ENCODE data around the gene TECRL. TPM values are rescaled to one million over a fixed set of nuclear protein-coding genes. Genes with fewer than 3 reads are reported as not detected.

Gene TECRL
- total RNA-seq, 2 experiments from 2014 or later = not detected

GRCh38 chr4:64250488-64250887 is 158.8 kb downstream of the TECRL start:
- ChIA-PET CTCF (no interaction called here), POLR2A (no interaction called here)
- H3K27me3 Mint-ChIP-seq = no peaks in the 10 kb centered on the region
- H3K9me3 Mint-ChIP-seq = peaks cover 17% of the 10 kb centered on the region
- no peaks in the 10 kb centered on the region for H3K36me3 Mint-ChIP-seq (ENCODE audit: low read depth)
- DNase-seq (no peak), ATAC-seq (no peak)
- intact Hi-C loops (cut with micrococcal nuclease) = no loop called here
- no peak overlapping the region for H3K4me3 Mint-ChIP-seq
- H3K4me1 Mint-ChIP-seq (ENCODE audit: low read depth) = no peaks in the 10 kb centered on the region
- TF ChIP-seq, protein P1, sequence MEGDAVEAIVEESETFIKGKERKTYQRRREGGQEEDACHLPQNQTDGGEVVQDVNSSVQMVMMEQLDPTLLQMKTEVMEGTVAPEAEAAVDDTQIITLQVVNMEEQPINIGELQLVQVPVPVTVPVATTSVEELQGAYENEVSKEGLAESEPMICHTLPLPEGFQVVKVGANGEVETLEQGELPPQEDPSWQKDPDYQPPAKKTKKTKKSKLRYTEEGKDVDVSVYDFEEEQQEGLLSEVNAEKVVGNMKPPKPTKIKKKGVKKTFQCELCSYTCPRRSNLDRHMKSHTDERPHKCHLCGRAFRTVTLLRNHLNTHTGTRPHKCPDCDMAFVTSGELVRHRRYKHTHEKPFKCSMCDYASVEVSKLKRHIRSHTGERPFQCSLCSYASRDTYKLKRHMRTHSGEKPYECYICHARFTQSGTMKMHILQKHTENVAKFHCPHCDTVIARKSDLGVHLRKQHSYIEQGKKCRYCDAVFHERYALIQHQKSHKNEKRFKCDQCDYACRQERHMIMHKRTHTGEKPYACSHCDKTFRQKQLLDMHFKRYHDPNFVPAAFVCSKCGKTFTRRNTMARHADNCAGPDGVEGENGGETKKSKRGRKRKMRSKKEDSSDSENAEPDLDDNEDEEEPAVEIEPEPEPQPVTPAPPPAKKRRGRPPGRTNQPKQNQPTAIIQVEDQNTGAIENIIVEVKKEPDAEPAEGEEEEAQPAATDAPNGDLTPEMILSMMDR (IDR thresholded peaks at IDR 0.05) = no peak
- H3K27ac Mint-ChIP-seq = no peak overlapping the region

GRCh38 chr4:64250061-64250460 is 159.2 kb downstream of the TECRL start:
- Mint-ChIP-seq H3K27ac (no peak overlapping the region), H3K9me3 (peaks cover 13% of the 10 kb centered on the region), H3K27me3 (no peaks in the 10 kb centered on the region), H3K4me1 (ENCODE audit: low read depth) (no peaks in the 10 kb centered on the region), H3K36me3 (ENCODE audit: low read depth) (no peaks in the 10 kb centered on the region), H3K4me3 (no peak overlapping the region)
- ChIA-PET CTCF (no interaction called here), POLR2A (no interaction called here)
- DNase-seq = no peak
- intact Hi-C loops (cut with micrococcal nuclease) = no loop called here
- ATAC-seq = no peak
- TF ChIP-seq, protein P1 (IDR thresholded peaks at IDR 0.05) = no peak

- ATAC-seq = no peak
- H3K4me3 Mint-ChIP-seq = no peak overlapping the region
- no peaks in the 10 kb centered on the region for H3K4me1 Mint-ChIP-seq (ENCODE audit: low read depth)
- intact Hi-C loops (cut with micrococcal nuclease) = no loop called here
- TF ChIP-seq, protein P1 (IDR thresholded peaks at IDR 0.05) = no peak
- POLR2A ChIA-PET = no interaction called here
- CTCF ChIA-PET = no interaction called here
- DNase-seq = no peak
- H3K27me3 Mint-ChIP-seq = no peaks in the 10 kb centered on the region
- H3K27ac Mint-ChIP-seq = no peak overlapping the region
- H3K36me3 Mint-ChIP-seq (ENCODE audit: low read depth) = no peaks in the 10 kb centered on the region
- peaks cover 14% of the 10 kb centered on the region for H3K9me3 Mint-ChIP-seq
Measured at GRCh38 chr4:64248186-64248585, 161.1 kb downstream of the TECRL start.

- Mint-ChIP-seq H3K4me3 (no peak overlapping the region), H3K27me3 (no peaks in the 10 kb centered on the region), H3K9me3 (peaks cover 43% of the 10 kb centered on the region), H3K36me3 (ENCODE audit: low read depth) (no peaks in the 10 kb centered on the region), H3K27ac (no peak overlapping the region), H3K4me1 (ENCODE audit: low read depth) (no peaks in the 10 kb centered on the region)
- TF ChIP-seq, protein P1 (IDR thresholded peaks at IDR 0.05) = no peak
- POLR2A ChIA-PET = no interaction called here
- intact Hi-C loops (cut with micrococcal nuclease) = no loop called here
- ATAC-seq = no peak
- no peak for DNase-seq
- CTCF ChIA-PET = no interaction called here
Measured at GRCh38 chr4:64230709-64231310, 178.4 kb downstream of the TECRL start.

Data from activated CD8-positive, alpha-beta T cell treated with anti-CD3 and anti-CD28 coated beads for 36 hours (primary cell).